H1 (cell line): ENCODE data around the gene TNIK. TPM values are rescaled to one million over a fixed set of nuclear protein-coding genes. Genes with fewer than 3 reads are reported as not detected.

ENCODE experiments used
- FOSL1 ChIP-seq: IDR thresholded peaks from 2 replicates; pipeline ENCODE4 v1.6.1; 2011; ENCODE audit warnings: mild to moderate bottlenecking, low read depth, low read length, moderate library complexity; ENCODE audit not compliant: insufficient read depth
- KDM5A ChIP-seq: fragments of 200-600 bp; IDR thresholded peaks from 2 replicates; pipeline ENCODE4 v1.7.1; 2012; ENCODE audit warnings: mild to moderate bottlenecking, low read length, inconsistent platforms, mixed read lengths
- SIN3A ChIP-seq, 2 experiments: IDR thresholded peaks in 1 of 2; conservative IDR thresholded peaks in 1 of 2; 2 replicates each; pipeline ENCODE4 v1.6.1; 2011 to 2012; ENCODE audit warnings: low read length in 2 of 2, improper control_type of control experiment in 1 of 2, low read depth in 1 of 2, mild to moderate bottlenecking in 1 of 2
- polyA plus RNA-seq, 7 experiments: library from polyadenylated mRNA; depleted of rRNA in 3 of 7; stranded (reverse) in 5 of 7; unstranded in 2 of 7; fragments of >200 nt in 5 of 7; fragments of 200-250 nt in 2 of 7; gene quantifications; 1 replicate in 5 of 7; 2 replicates in 1 of 7; 4 replicates in 1 of 7; pipeline versions ENCODE4 v1.2.1 to v1.2.3, GENCODE V29; 2011 to 2013; ENCODE audit warnings: missing spikeins in 2 of 7, mixed read lengths in 2 of 7
- total RNA-seq: library from RNA; stranded (reverse); fragmentation: NEBNext Ultra II Directional; extraction: Animal tissue kit (Norgen Biotek cat#: 25700); gene quantifications from 2 replicates; pipeline ENCODE4 v1.2.1, GENCODE V29; 2021
- TF ChIP-seq, protein P1 (sequence below): IDR thresholded peaks from 2 replicates; pipeline ENCODE4 v1.6.1; 2012; ENCODE audit warnings: low read length, inconsistent platforms

TNIK gene
- total and polyA plus RNA-seq, 2 of the 8 experiments (the other 6 are each of a cell fraction or from before 2014, with no cell fraction given) = 7.4 to 42.0 TPM

DNA sequence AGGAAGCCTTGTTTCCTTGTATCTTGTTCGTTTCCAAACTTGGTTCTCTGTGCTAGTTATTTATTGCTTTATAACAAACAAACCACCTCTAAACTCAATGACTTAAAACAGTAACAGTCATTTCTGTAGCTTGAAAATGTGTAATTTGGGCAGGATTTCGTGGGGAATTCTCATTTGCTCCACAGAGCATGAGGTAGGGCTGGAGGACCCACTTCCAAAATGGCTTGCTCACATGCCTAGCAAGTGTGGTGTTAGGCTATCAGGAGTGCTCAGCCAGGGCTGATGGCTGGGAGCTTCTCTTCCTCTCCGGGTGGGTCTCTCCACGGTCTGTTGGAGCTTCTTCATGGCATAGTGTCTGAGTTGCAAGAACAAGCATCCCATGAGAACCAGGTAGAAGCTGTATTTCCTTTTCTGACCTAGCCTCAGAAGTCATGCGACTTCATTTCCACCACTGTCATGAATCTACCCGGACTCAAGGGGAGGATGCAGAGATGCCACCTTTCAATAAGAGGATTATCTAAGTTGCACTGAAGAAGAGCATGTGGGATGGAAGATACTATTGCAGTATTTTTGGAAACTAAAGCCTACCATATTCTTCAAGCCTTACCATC lies 8.2 kb upstream of the TNIK start (continued):
- TF ChIP-seq, protein P1, sequence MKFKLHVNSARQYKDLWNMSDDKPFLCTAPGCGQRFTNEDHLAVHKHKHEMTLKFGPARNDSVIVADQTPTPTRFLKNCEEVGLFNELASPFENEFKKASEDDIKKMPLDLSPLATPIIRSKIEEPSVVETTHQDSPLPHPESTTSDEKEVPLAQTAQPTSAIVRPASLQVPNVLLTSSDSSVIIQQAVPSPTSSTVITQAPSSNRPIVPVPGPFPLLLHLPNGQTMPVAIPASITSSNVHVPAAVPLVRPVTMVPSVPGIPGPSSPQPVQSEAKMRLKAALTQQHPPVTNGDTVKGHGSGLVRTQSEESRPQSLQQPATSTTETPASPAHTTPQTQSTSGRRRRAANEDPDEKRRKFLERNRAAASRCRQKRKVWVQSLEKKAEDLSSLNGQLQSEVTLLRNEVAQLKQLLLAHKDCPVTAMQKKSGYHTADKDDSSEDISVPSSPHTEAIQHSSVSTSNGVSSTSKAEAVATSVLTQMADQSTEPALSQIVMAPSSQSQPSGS = no peak
- TF ChIP-seq FOSL1 (no peak), KDM5A (no peak), SIN3A (conservative IDR thresholded peaks at IDR 0.05 in 1 of 2, IDR thresholded peaks at IDR 0.05 in 1 of 2; ENCODE audit: low read depth in 1 of 2, low read length in 2 of 2) (no peak)
- TF ChIP-seq, all 59 proteins: peak for 0
